GM23338 (cell line): ENCODE data around the gene HECTD3. TPM values are rescaled to one million over a fixed set of nuclear protein-coding genes. Genes with fewer than 3 reads are reported as not detected.

ENCODE experiments used
- ATAC-seq: fragments of 200-7000 bp; cut with Tn5 transposase; 3 replicates; pipeline ENCODE4 v1.9.1; 2020
- DNase-seq: peaks from one replicate; pipeline ENCODE4 v3.0.0-alpha.2; 2015; ENCODE audit warnings: low spot score
- H2AFZ ChIP-seq: fragments of 200-600 bp; sonication (generic); 2 replicates; pipeline ENCODE4 v1.8.0; 2016; ENCODE audit warnings: antibody characterized with exemption, mild to moderate bottlenecking, moderate library complexity
- H3F3A ChIP-seq: fragments of 200-600 bp; sonication (generic); replicated peaks from 2 replicates; pipeline ENCODE4 v1.8.0; 2017; ENCODE audit warnings: antibody characterized with exemption, mixed run types, low read depth
- H3K27ac ChIP-seq: fragments of 200-600 bp; sonication (generic); 2 replicates; pipeline ENCODE4 v1.6.1; 2016; ENCODE audit warnings: low read depth
- H3K27me3 ChIP-seq: fragments of 200-600 bp; sonication (generic); 2 replicates; pipeline ENCODE4 v1.8.0; 2016; ENCODE audit warnings: mild to moderate bottlenecking, mixed run types, moderate library complexity; ENCODE audit not compliant: insufficient read depth
- H3K36me3 ChIP-seq: fragments of 200-600 bp; sonication (generic); 2 replicates; pipeline ENCODE4 v1.8.0; 2016; ENCODE audit warnings: mild to moderate bottlenecking; ENCODE audit not compliant: insufficient read depth
- H3K4me1 ChIP-seq: fragments of 200-600 bp; sonication (generic); 2 replicates; pipeline ENCODE4 v1.8.0; 2016; ENCODE audit warnings: mild to moderate bottlenecking, moderate library complexity; ENCODE audit not compliant: insufficient read depth
- H3K4me2 ChIP-seq: fragments of 200-600 bp; sonication (generic); 2 replicates; pipeline ENCODE4 v1.7.1; 2017; ENCODE audit warnings: mixed run types
- H3K4me3 ChIP-seq: fragments of 200-600 bp; sonication (generic); 2 replicates; pipeline ENCODE4 v1.6.1; 2016; ENCODE audit warnings: mixed run types
- H3K79me2 ChIP-seq: fragments of 200-600 bp; sonication (generic); replicated peaks from 2 replicates; pipeline ENCODE4 v1.8.0; 2017; ENCODE audit warnings: mild to moderate bottlenecking; ENCODE audit not compliant: insufficient read depth
- H3K9me2 ChIP-seq: fragments of 200-600 bp; sonication (generic); 2 replicates; pipeline ENCODE4 v1.8.0; 2017; ENCODE audit not compliant: insufficient read depth
- H4K20me1 ChIP-seq: fragments of 200-600 bp; sonication (generic); replicated peaks from 2 replicates; pipeline ENCODE4 v1.8.0; 2017; ENCODE audit warnings: mild to moderate bottlenecking; ENCODE audit not compliant: insufficient read depth
- H3K27ac Mint-ChIP-seq: 2 replicates; pipeline ENCODE4 v1.8.0; 2020; ENCODE audit warnings: inconsistent platforms, mild to moderate bottlenecking, moderate library complexity, mixed read lengths
- H3K27me3 Mint-ChIP-seq: 3 replicates; pipeline ENCODE4 v1.8.0; 2022; ENCODE audit warnings: low read depth, mild to moderate bottlenecking, moderate library complexity, mixed read lengths, inconsistent platforms; ENCODE audit not compliant: insufficient read depth, poor library complexity
- H3K36me3 Mint-ChIP-seq: 3 replicates; pipeline ENCODE4 v1.8.0; 2021; ENCODE audit warnings: low read depth, mild to moderate bottlenecking, inconsistent platforms, moderate library complexity, mixed read lengths
- H3K4me1 Mint-ChIP-seq: 3 replicates; pipeline ENCODE4 v1.8.0; 2020; ENCODE audit warnings: mild to moderate bottlenecking, inconsistent platforms, mixed read lengths
- H3K4me3 Mint-ChIP-seq: 3 replicates; pipeline ENCODE4 v1.8.0; 2021; ENCODE audit warnings: moderate library complexity, mild to moderate bottlenecking, inconsistent platforms, mixed read lengths
- H3K9me3 Mint-ChIP-seq: 3 replicates; pipeline ENCODE4 v1.8.0; 2020; ENCODE audit warnings: moderate library complexity, mild to moderate bottlenecking, inconsistent platforms, mixed read lengths
- CREB1 ChIP-seq: fragments of 250-450 bp; sonication (Bioruptor Pico); IDR thresholded peaks from 2 replicates; pipeline ENCODE4 v1.5.0; 2020; ENCODE audit warnings: low read depth, mild to moderate bottlenecking, moderate library complexity
- NANOG ChIP-seq: IDR thresholded peaks from 2 replicates; pipeline ENCODE4 v1.6.1; 2016; ENCODE audit warnings: antibody characterized with exemption, borderline replicate concordance
- POLR2AphosphoS5 ChIP-seq: IDR thresholded peaks from 2 replicates; pipeline ENCODE4 v1.6.1; 2016; ENCODE audit warnings: antibody characterized with exemption, low read depth
- ZNF114 ChIP-seq: fragments of 250-450 bp; sonication (Bioruptor Pico); IDR thresholded peaks from 2 replicates; pipeline ENCODE4 v1.5.0; 2020; ENCODE audit warnings: mild to moderate bottlenecking, moderate library complexity
- ZNF331 ChIP-seq: fragments of 250-450 bp; sonication (Bioruptor Pico); IDR thresholded peaks from 2 replicates; pipeline ENCODE4 v1.5.0; 2020; ENCODE audit warnings: low read depth, mild to moderate bottlenecking, moderate library complexity
- long read RNA-seq: library from polyadenylated mRNA; unstranded; transcript quantifications from one replicate; pipeline ENCODE4 v2.0.0, GENCODE V29; 2020; ENCODE audit not compliant: unreplicated experiment
- polyA plus RNA-seq: library from polyadenylated mRNA; unstranded; fragments of >200 nt; fragmentation: Nextera tagmentation; extraction: Ambion mirVana; gene quantifications from 2 replicates; pipeline ENCODE4 v1.2.1, GENCODE V29; 2016
- total RNA-seq: library from RNA; depleted of rRNA; stranded (reverse); fragments of >200 nt; shearing (Covaris generic); gene quantifications from 2 replicates; pipeline ENCODE4 v1.2.3, GENCODE V29; 2014; rRNA removed
- TF ChIP-seq, protein P1 (sequence below): IDR thresholded peaks from 2 replicates; pipeline ENCODE4 v1.6.1; 2016; ENCODE audit warnings: antibody characterized with exemption
- TF ChIP-seq, protein P2 (sequence below): fragments of 250-450 bp; sonication (Bioruptor Pico); IDR thresholded peaks from 2 replicates; pipeline ENCODE4 v1.5.0; 2020; ENCODE audit warnings: mild to moderate bottlenecking, moderate library complexity
- TF ChIP-seq, protein P3 (sequence below): IDR thresholded peaks from one replicate; pipeline ENCODE4 v1.6.1; 2018; ENCODE audit warnings: antibody characterized with exemption; ENCODE audit not compliant: unreplicated experiment

HECTD3 gene
- total RNA-seq: 31.0 and 31.4 TPM in 2 replicates
- polyA plus RNA-seq: 13.1 and 16.6 TPM in 2 replicates
- long read RNA-seq, partial matches to known transcripts: 0 of 4 reads
- long read RNA-seq, other reads (novel, unspliced or antisense): 4 of 4 reads

DNA sequence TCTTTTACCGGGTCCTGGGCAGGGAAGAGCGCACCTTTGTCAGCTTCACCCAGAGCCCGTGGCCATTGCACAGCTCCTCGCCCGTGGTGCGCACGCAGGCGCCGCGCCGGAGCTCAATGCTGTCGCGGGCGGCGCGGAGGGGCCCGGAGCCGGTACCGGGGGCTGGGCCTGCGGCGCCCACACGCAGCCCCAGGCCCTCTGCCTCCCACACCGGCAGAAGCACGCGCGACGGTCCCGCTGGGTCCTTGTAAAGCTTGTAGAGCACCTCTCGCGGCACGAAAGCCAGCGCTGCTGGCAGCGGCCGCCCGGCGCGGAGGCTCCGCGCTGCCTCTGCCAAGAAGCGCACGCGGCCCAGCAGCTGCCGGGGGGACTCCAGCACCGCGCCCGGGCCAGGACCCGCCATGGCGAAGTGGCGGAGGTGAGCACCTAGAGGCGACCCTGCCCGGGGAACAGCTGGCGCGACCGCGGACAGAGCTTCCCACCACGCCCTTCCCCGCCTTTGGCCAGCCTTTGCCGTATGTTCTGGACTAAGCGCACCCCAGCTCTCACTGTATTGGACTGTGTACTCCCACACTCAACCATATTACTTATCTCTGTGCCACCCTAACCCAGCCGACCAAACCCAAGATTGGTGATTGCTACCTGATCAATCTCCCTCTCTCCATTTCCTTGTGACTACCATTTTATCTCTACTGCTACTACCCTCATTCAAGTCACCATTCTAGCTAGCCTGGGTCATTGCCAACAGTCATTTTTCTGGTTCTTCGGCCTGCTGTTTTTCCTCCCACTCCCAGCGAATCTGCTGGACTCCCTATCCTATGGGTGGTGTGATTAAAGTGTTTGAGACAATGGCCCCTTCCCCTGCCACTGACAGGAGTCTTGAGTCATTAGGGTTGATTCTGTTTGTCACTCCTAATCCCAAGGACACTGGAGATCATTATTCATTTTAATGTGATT lies at the start of gene HECTD3:
Gene HECTD3, minus strand, starts transcription at position 470 of the 957 bp plus-strand sequence. Its CDS starts 67 bp downstream, at position 403.
- Histone ChIP-seq H3K27ac (peak within 1 kb of the TSS; percentile 71; the same call in 1 of the 2 replicates), H3K4me1 (peaks cover 12% of the 10 kb centered on the region), H3K79me2 (peaks cover 12% of the 10 kb centered on the region), H4K20me1 (no peaks in the 10 kb centered on the region), H3K4me2 (peak within 1 kb of the TSS; percentile 95), H3K9me2 (no peaks in the 10 kb centered on the region), H3K27me3 (no peaks in the 10 kb centered on the region), H3K36me3 (no peaks in the 10 kb centered on the region), H2AFZ (peak within 1 kb of the TSS; percentile 100), H3K4me3 (peak within 1 kb of the TSS; percentile 89), H3F3A (no peaks in the 10 kb centered on the region)
- TF ChIP-seq, protein P1, sequence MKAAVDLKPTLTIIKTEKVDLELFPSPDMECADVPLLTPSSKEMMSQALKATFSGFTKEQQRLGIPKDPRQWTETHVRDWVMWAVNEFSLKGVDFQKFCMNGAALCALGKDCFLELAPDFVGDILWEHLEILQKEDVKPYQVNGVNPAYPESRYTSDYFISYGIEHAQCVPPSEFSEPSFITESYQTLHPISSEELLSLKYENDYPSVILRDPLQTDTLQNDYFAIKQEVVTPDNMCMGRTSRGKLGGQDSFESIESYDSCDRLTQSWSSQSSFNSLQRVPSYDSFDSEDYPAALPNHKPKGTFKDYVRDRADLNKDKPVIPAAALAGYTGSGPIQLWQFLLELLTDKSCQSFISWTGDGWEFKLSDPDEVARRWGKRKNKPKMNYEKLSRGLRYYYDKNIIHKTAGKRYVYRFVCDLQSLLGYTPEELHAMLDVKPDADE: no peak
- TF ChIP-seq POLR2AphosphoS5: peak; percentile 55
- peak within 1 kb of the TSS; percentile 75 for H3K4me3 Mint-ChIP-seq
- peaks cover 24% of the 10 kb centered on the region for H3K36me3 Mint-ChIP-seq
- H3K27me3 Mint-ChIP-seq: peaks cover 15% of the 10 kb centered on the region
- ATAC-seq (peak; percentile 78), DNase-seq (peak; percentile 77)
- peak within 1 kb of the TSS; percentile 75 for H3K27ac Mint-ChIP-seq
- H3K9me3 Mint-ChIP-seq: no peaks in the 10 kb centered on the region
- peaks cover 27% of the 10 kb centered on the region for H3K4me1 Mint-ChIP-seq

DNA sequence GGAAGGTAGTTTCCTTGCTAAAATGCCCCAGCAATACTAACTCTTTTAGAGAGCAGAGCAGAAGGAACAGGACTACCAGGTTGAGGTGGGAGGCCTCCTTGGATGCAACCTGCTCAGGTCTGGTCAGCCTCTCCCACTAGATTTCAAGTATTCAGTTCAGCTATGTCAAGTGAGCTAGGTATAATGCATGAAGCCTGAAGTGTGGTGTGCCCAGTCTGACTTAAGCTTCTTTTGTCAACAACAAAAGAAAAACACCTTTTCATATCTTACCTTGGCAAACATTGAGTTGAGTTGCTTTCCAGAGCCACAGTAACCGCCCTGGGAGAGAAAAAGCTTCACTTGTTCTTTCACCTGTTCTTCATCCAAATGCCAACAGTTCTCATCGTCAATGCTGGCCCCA lies 48.7 kb upstream of the HECTD3 start:
- Histone ChIP-seq H4K20me1 (no peaks in the 10 kb centered on the region), H3K4me1 (no peaks in the 10 kb centered on the region), H3K4me2 (no peak overlapping the region), H3K9me2 (no peaks in the 10 kb centered on the region), H3F3A (no peaks in the 10 kb centered on the region), H3K27me3 (no peaks in the 10 kb centered on the region), H3K36me3 (no peaks in the 10 kb centered on the region), H3K4me3 (no peak overlapping the region), H3K27ac (no peak overlapping the region), H2AFZ (no peak overlapping the region), H3K79me2 (no peaks in the 10 kb centered on the region)
- Mint-ChIP-seq H3K36me3 (no peaks in the 10 kb centered on the region), H3K27ac (no peak overlapping the region), H3K4me3 (no peak overlapping the region), H3K27me3 (peaks cover 3% of the 10 kb centered on the region), H3K9me3 (no peaks in the 10 kb centered on the region), H3K4me1 (peaks cover 9% of the 10 kb centered on the region; the same call in 2 of the 3 replicates)
- no peak for DNase-seq
- no peak for ATAC-seq
- no peak for TF ChIP-seq ZNF114 (CRISPR knock-in tag)
- TF ChIP-seq CREB1 (CRISPR knock-in tag): no peak
- TF ChIP-seq, protein P2, sequence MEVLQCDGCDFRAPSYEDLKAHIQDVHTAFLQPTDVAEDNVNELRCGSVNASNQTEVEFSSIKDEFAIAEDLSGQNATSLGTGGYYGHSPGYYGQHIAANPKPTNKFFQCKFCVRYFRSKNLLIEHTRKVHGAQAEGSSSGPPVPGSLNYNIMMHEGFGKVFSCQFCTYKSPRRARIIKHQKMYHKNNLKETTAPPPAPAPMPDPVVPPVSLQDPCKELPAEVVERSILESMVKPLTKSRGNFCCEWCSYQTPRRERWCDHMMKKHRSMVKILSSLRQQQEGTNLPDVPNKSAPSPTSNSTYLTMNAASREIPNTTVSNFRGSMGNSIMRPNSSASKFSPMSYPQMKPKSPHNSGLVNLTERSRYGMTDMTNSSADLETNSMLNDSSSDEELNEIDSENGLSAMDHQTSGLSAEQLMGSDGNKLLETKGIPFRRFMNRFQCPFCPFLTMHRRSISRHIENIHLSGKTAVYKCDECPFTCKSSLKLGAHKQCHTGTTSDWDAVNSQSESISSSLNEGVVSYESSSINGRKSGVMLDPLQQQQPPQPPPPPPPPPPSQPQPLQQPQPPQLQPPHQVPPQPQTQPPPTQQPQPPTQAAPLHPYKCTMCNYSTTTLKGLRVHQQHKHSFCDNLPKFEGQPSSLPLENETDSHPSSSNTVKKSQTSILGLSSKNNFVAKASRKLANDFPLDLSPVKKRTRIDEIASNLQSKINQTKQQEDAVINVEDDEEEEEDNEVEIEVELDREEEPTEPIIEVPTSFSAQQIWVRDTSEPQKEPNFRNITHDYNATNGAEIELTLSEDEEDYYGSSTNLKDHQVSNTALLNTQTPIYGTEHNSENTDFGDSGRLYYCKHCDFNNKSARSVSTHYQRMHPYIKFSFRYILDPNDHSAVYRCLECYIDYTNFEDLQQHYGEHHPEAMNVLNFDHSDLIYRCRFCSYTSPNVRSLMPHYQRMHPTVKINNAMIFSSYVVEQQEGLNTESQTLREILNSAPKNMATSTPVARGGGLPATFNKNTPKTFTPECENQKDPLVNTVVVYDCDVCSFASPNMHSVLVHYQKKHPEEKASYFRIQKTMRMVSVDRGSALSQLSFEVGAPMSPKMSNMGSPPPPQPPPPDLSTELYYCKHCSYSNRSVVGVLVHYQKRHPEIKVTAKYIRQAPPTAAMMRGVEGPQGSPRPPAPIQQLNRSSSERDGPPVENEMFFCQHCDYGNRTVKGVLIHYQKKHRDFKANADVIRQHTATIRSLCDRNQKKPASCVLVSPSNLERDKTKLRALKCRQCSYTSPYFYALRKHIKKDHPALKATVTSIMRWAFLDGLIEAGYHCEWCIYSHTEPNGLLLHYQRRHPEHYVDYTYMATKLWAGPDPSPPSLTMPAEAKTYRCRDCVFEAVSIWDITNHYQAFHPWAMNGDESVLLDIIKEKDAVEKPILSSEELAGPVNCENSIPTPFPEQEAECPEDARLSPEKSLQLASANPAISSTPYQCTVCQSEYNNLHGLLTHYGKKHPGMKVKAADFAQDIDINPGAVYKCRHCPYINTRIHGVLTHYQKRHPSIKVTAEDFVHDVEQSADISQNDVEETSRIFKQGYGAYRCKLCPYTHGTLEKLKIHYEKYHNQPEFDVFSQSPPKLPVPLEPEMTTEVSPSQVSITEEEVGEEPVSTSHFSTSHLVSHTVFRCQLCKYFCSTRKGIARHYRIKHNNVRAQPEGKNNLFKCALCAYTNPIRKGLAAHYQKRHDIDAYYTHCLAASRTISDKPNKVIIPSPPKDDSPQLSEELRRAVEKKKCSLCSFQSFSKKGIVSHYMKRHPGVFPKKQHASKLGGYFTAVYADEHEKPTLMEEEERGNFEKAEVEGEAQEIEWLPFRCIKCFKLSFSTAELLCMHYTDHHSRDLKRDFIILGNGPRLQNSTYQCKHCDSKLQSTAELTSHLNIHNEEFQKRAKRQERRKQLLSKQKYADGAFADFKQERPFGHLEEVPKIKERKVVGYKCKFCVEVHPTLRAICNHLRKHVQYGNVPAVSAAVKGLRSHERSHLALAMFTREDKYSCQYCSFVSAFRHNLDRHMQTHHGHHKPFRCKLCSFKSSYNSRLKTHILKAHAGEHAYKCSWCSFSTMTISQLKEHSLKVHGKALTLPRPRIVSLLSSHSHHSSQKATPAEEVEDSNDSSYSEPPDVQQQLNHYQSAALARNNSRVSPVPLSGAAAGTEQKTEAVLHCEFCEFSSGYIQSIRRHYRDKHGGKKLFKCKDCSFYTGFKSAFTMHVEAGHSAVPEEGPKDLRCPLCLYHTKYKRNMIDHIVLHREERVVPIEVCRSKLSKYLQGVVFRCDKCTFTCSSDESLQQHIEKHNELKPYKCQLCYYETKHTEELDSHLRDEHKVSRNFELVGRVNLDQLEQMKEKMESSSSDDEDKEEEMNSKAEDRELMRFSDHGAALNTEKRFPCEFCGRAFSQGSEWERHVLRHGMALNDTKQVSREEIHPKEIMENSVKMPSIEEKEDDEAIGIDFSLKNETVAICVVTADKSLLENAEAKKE: no peak
- TF ChIP-seq ZNF331: no peak
- no peak for TF ChIP-seq POLR2AphosphoS5
- TF ChIP-seq, protein P3, sequence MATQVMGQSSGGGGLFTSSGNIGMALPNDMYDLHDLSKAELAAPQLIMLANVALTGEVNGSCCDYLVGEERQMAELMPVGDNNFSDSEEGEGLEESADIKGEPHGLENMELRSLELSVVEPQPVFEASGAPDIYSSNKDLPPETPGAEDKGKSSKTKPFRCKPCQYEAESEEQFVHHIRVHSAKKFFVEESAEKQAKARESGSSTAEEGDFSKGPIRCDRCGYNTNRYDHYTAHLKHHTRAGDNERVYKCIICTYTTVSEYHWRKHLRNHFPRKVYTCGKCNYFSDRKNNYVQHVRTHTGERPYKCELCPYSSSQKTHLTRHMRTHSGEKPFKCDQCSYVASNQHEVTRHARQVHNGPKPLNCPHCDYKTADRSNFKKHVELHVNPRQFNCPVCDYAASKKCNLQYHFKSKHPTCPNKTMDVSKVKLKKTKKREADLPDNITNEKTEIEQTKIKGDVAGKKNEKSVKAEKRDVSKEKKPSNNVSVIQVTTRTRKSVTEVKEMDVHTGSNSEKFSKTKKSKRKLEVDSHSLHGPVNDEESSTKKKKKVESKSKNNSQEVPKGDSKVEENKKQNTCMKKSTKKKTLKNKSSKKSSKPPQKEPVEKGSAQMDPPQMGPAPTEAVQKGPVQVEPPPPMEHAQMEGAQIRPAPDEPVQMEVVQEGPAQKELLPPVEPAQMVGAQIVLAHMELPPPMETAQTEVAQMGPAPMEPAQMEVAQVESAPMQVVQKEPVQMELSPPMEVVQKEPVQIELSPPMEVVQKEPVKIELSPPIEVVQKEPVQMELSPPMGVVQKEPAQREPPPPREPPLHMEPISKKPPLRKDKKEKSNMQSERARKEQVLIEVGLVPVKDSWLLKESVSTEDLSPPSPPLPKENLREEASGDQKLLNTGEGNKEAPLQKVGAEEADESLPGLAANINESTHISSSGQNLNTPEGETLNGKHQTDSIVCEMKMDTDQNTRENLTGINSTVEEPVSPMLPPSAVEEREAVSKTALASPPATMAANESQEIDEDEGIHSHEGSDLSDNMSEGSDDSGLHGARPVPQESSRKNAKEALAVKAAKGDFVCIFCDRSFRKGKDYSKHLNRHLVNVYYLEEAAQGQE: no peak
- TF ChIP-seq NANOG: no peak
